HCT116 (cell line): ENCODE data around the gene KREMEN2. TPM values are rescaled to one million over a fixed set of nuclear protein-coding genes. Genes with fewer than 3 reads are reported as not detected.

ENCODE experiments used
- EZH2phosphoT487 ChIP-seq: fragments of 200-600 bp; IDR thresholded peaks from 2 replicates; pipeline ENCODE4 v1.6.1; 2018; ENCODE audit warnings: antibody characterized with exemption, borderline replicate concordance
- POLR2AphosphoS5 ChIP-seq: IDR thresholded peaks from 2 replicates; pipeline ENCODE4 v1.6.1; 2011; ENCODE audit warnings: mild to moderate bottlenecking, low read depth, low read length, moderate library complexity
- ZFX ChIP-seq: fragments of 450-650 bp; IDR thresholded peaks from 2 replicates; pipeline ENCODE4 v1.6.1; 2017
- total RNA-seq: library from RNA; stranded (reverse); gene quantifications from one replicate; pipeline ENCODE4 v1.2.1, GENCODE V29; 2021; ENCODE audit not compliant: unreplicated experiment
- TF ChIP-seq, protein P1 (sequence below): IDR thresholded peaks from 2 replicates; pipeline ENCODE4 v1.6.1; 2012; ENCODE audit warnings: low read depth
- TF ChIP-seq, protein P2 (sequence below): IDR thresholded peaks from 2 replicates; pipeline ENCODE4 v1.6.1; 2012

The KREMEN2 gene
- total RNA-seq, 1 experiment from 2014 or later, result 14.1 TPM

DNA sequence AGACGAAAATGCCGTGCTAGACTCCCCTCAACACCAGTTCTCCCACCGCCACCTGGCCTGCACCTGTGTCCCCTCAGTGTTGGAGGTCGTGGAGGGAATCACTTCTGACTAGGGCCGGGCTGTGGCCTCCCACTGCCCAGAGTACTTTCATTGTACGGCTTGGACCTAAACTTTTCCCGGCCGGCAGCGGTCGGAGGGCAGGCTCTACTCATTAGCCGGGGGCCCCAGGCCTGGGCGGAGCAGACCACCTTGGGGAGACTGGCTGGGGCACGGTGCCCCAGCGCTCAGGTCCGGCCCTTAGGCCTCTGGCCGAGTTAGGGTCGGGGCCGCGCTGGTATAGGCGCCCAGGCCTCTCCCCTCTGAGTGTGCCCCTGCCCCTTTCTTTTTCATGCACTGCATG is 53.3 kb downstream of the KREMEN2 start (continued):
- TF ChIP-seq, protein P1, sequence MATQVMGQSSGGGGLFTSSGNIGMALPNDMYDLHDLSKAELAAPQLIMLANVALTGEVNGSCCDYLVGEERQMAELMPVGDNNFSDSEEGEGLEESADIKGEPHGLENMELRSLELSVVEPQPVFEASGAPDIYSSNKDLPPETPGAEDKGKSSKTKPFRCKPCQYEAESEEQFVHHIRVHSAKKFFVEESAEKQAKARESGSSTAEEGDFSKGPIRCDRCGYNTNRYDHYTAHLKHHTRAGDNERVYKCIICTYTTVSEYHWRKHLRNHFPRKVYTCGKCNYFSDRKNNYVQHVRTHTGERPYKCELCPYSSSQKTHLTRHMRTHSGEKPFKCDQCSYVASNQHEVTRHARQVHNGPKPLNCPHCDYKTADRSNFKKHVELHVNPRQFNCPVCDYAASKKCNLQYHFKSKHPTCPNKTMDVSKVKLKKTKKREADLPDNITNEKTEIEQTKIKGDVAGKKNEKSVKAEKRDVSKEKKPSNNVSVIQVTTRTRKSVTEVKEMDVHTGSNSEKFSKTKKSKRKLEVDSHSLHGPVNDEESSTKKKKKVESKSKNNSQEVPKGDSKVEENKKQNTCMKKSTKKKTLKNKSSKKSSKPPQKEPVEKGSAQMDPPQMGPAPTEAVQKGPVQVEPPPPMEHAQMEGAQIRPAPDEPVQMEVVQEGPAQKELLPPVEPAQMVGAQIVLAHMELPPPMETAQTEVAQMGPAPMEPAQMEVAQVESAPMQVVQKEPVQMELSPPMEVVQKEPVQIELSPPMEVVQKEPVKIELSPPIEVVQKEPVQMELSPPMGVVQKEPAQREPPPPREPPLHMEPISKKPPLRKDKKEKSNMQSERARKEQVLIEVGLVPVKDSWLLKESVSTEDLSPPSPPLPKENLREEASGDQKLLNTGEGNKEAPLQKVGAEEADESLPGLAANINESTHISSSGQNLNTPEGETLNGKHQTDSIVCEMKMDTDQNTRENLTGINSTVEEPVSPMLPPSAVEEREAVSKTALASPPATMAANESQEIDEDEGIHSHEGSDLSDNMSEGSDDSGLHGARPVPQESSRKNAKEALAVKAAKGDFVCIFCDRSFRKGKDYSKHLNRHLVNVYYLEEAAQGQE, result no peak
- TF ChIP-seq, protein P2, sequence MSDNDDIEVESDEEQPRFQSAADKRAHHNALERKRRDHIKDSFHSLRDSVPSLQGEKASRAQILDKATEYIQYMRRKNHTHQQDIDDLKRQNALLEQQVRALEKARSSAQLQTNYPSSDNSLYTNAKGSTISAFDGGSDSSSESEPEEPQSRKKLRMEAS, result no peak
- TF ChIP-seq POLR2AphosphoS5 (no peak), ZFX (no peak), EZH2phosphoT487 (no peak)

Other genes starting within 250 kb of the KREMEN2 start
- 3.3 TPM for gene PRSS27, start 244.1 kb upstream of the KREMEN2 start, total RNA-seq
- 541 TPM for gene SRRM2, start 211.6 kb upstream of the KREMEN2 start, total RNA-seq
- 239 TPM for gene ELOB, start 187.0 kb upstream of the KREMEN2 start, total RNA-seq
- gene PRSS33, start 176.7 kb upstream of the KREMEN2 start, total RNA-seq, result not detected
- gene PRSS41, start 165.8 kb upstream of the KREMEN2 start, total RNA-seq, result not detected
- gene PRSS21, start 147.0 kb upstream of the KREMEN2 start, total RNA-seq, result 0.39 TPM
- gene ZG16B, start 134.0 kb upstream of the KREMEN2 start, total RNA-seq, result 2.3 TPM
- 20.2 TPM for gene PRSS22, start 106.1 kb upstream of the KREMEN2 start, total RNA-seq
- 33.7 TPM for gene FLYWCH2, start 81.1 kb upstream of the KREMEN2 start, total RNA-seq
- 66.6 TPM for gene FLYWCH1, start 52.3 kb upstream of the KREMEN2 start, total RNA-seq
- gene PAQR4, start 5.1 kb downstream of the KREMEN2 start, total RNA-seq, result 45.6 TPM
- gene PKMYT1, start 16.2 kb downstream of the KREMEN2 start, total RNA-seq, result 104 TPM
- gene CLDN9, start 48.6 kb downstream of the KREMEN2 start, total RNA-seq, result 0.76 TPM
- 0.49 TPM for gene CLDN6, start 53.9 kb downstream of the KREMEN2 start, total RNA-seq
- 188 TPM for gene TNFRSF12A, start 56.1 kb downstream of the KREMEN2 start, total RNA-seq
- 60.0 TPM for gene HCFC1R1, start 59.7 kb downstream of the KREMEN2 start, total RNA-seq
- 62.9 TPM for gene THOC6, start 59.8 kb downstream of the KREMEN2 start, total RNA-seq
- 21.3 TPM for gene BICDL2, start 72.7 kb downstream of the KREMEN2 start, total RNA-seq
- gene MMP25, start 82.3 kb downstream of the KREMEN2 start, total RNA-seq, result 2.5 TPM
- gene IL32, start 101.4 kb downstream of the KREMEN2 start, total RNA-seq, result 13.7 TPM
- gene ZSCAN10, start 135.0 kb downstream of the KREMEN2 start, total RNA-seq, result 0.76 TPM
- gene ZNF205, start 148.3 kb downstream of the KREMEN2 start, total RNA-seq, result 17.0 TPM
- gene ZNF213, start 170.8 kb downstream of the KREMEN2 start, total RNA-seq, result 11.0 TPM
- not detected for gene OR1F1, start 223.9 kb downstream of the KREMEN2 start, total RNA-seq